HG03342 (cell line): ENCODE measurements around the gene CSHL1.
"Not testable (repeated sequence)": the region's sequence is repeated elsewhere in the genome, so short reads cannot be mapped to it uniquely, and the experiment has no call there.

Experiments
- ATAC-seq: cut with Tn5 transposase; IDR thresholded peaks from one replicate; pipeline ENCODE4 v1.9.1; 2021; ENCODE audit warnings: mild to moderate bottlenecking, moderate library complexity; ENCODE audit not compliant: unreplicated experiment

CSHL1 gene

GRCh38 chr17:63892316-63893037 lies 18.6 kb downstream of the CSHL1 start:
- ATAC-seq, result not testable (repeated sequence)

GRCh38 chr17:63889026-63889848 lies 21.8 kb downstream of the CSHL1 start:
- ATAC-seq, result not testable (repeated sequence)

- not testable (repeated sequence) for ATAC-seq
Measured at GRCh38 chr17:63885119-63885518, 25.9 kb downstream of the CSHL1 start.

GRCh38 chr17:63882626-63883126 lies 28.4 kb downstream of the CSHL1 start:
- not testable (repeated sequence) for ATAC-seq

- ATAC-seq, result no peak
Measured at GRCh38 chr17:63881935-63882601, 29.0 kb downstream of the CSHL1 start, which contains the start of gene GH2. GH2 (minus strand) TSS chr17:63881944; CDS start chr17:63881801, 143 bp downstream.

- ATAC-seq, result not testable (repeated sequence)
Measured at GRCh38 chr17:63881337-63881736, 29.7 kb downstream of the CSHL1 start.

GRCh38 chr17:63880706-63881105 lies 30.4 kb downstream of the CSHL1 start:
- ATAC-seq, result no peak

- ATAC-seq, result not testable (repeated sequence)
Measured at GRCh38 chr17:63878413-63878812, 32.6 kb downstream of the CSHL1 start.

GRCh38 chr17:63874693-63875092 lies 36.4 kb downstream of the CSHL1 start:
- not testable (repeated sequence) for ATAC-seq

- not testable (repeated sequence) for ATAC-seq
Measured at GRCh38 chr17:63874061-63874626, 36.9 kb downstream of the CSHL1 start.

GRCh38 chr17:63873577-63873976 lies 37.5 kb downstream of the CSHL1 start, which contains the start of gene CSH2:
CSH2 (minus strand) TSS chr17:63873677; CDS start chr17:63873614, 63 bp downstream.
- not testable (repeated sequence) for ATAC-seq

- ATAC-seq, result not testable (repeated sequence)
Measured at GRCh38 chr17:63871646-63872365, 39.3 kb downstream of the CSHL1 start.

- not testable (repeated sequence) for ATAC-seq
Measured at GRCh38 chr17:63870292-63870665, 40.8 kb downstream of the CSHL1 start.

GRCh38 chr17:63869491-63870291 lies 41.4 kb downstream of the CSHL1 start:
- not testable (repeated sequence) for ATAC-seq

GRCh38 chr17:63866625-63867024 lies 44.4 kb downstream of the CSHL1 start:
- ATAC-seq, result not testable (repeated sequence)
